Liver (tissue), 9 donors: ENCODE measurements around the gene ATOH8. TPM values are rescaled to one million over a fixed set of nuclear protein-coding genes. Genes with fewer than 3 reads are reported as not detected.

Source experiments
- DNase-seq: peaks from one replicate; pipeline ENCODE4 v3.0.0-alpha.2; 2017; ENCODE audit warnings: low spot score
- H3K27ac ChIP-seq, 2 donors: one replicate each; pipeline ENCODE4 v1.7.0; 2013; ENCODE audit warnings: inconsistent platforms in 2 of 2, low read length in 2 of 2, control low read depth in 1 of 2, low read depth in 1 of 2, mild to moderate bottlenecking in 1 of 2
- H3K27me3 ChIP-seq, 4 donors: one replicate each; pipeline versions ENCODE4 v1.6.1 to v1.7.0; 2013; ENCODE audit warnings: low read length in 3 of 4, inconsistent platforms in 1 of 4, mild to moderate bottlenecking in 1 of 4, moderate library complexity in 1 of 4; ENCODE audit not compliant: control insufficient read depth in 4 of 4, insufficient read depth in 4 of 4
- H3K36me3 ChIP-seq, 4 donors: one replicate each; pipeline versions ENCODE4 v1.6.1 to v1.7.0; 2013; ENCODE audit warnings: low read length in 3 of 4, mild to moderate bottlenecking in 3 of 4, low read depth in 1 of 4, moderate library complexity in 1 of 4; ENCODE audit not compliant: control insufficient read depth in 4 of 4, insufficient read depth in 3 of 4
- H3K4me1 ChIP-seq, 4 donors: one replicate each; pipeline versions ENCODE4 v1.6.1 to v1.7.0; 2013; ENCODE audit warnings: low read length in 3 of 4, mild to moderate bottlenecking in 3 of 4, moderate library complexity in 1 of 4; ENCODE audit not compliant: control insufficient read depth in 4 of 4, insufficient read depth in 4 of 4
- H3K4me3 ChIP-seq, 3 donors: one replicate each; pipeline versions ENCODE4 v1.6.1 to v1.7.0; 2013; ENCODE audit warnings: low read length in 3 of 3, control low read depth in 1 of 3, low read depth in 1 of 3, mild to moderate bottlenecking in 1 of 3
- H3K9ac ChIP-seq, 2 donors: one replicate each; pipeline ENCODE4 v1.7.0; 2013; ENCODE audit warnings: low read length in 2 of 2, mild to moderate bottlenecking in 2 of 2, moderate library complexity in 2 of 2, control low read depth in 1 of 2, low read depth in 1 of 2
- H3K9me3 ChIP-seq, 4 donors: one replicate each; pipeline versions ENCODE4 v1.6.1 to v1.7.0; 2013; ENCODE audit warnings: low read length in 3 of 4; ENCODE audit not compliant: control insufficient read depth in 4 of 4
- FOXA1 ChIP-seq: IDR thresholded peaks from 2 replicates; pipeline ENCODE4 v1.6.1; 2016; ENCODE audit warnings: antibody characterized with exemption
- FOXA2 ChIP-seq: IDR thresholded peaks from 2 replicates; pipeline ENCODE4 v1.6.1; 2016; ENCODE audit warnings: antibody characterized with exemption
- GABPA ChIP-seq, 2 donors: IDR thresholded peaks in 1 of 2; conservative IDR thresholded peaks in 1 of 2; 2 replicates each; pipeline ENCODE4 v1.6.1; 2016; ENCODE audit warnings: antibody characterized with exemption in 2 of 2, mild to moderate bottlenecking in 1 of 2, moderate library complexity in 1 of 2
- HNF4A ChIP-seq, 2 donors: conservative IDR thresholded peaks; 2 replicates each; pipeline ENCODE4 v1.6.1; 2016; ENCODE audit warnings: antibody characterized with exemption in 2 of 2, mild to moderate bottlenecking in 2 of 2
- RXRA ChIP-seq, 2 donors: IDR thresholded peaks; 2 replicates each; pipeline ENCODE4 v1.6.1; 2017 to 2018; ENCODE audit warnings: antibody characterized with exemption in 2 of 2, mild to moderate bottlenecking in 1 of 2
- SP1 ChIP-seq: IDR thresholded peaks from 2 replicates; pipeline ENCODE4 v1.6.1; 2018; ENCODE audit warnings: antibody characterized with exemption, mild to moderate bottlenecking
- ZBTB33 ChIP-seq: IDR thresholded peaks from 2 replicates; pipeline ENCODE4 v1.6.1; 2016; ENCODE audit warnings: antibody characterized with exemption
- WGBS: extraction: QIAGEN DNeasy Blood & Tissue Kit; methylation state at CpG from one replicate; pipeline ENCODE4 v1.1.7; 2013; 5-methylcytosine and 5-hydroxymethylcytosine counted together
- polyA plus RNA-seq, 2 donors: library from polyadenylated mRNA; stranded (reverse) in 1 of 2; unstranded in 1 of 2; fragments of 200-250 nt in 1 of 2; fragments of >200 nt in 1 of 2; fragmentation: Nextera tagmentation in 1 of 2; extraction: Ambion mirVana in 1 of 2; gene quantifications; one replicate each; pipeline versions ENCODE4 v1.2.1 to v1.2.3, GENCODE V29; 2013 to 2015
- total RNA-seq, 2 donors: library from RNA; depleted of rRNA; stranded (reverse); fragments of >200 nt; gene quantifications; one replicate each; pipeline ENCODE4 v1.2.3, GENCODE V29; 2014
- TF ChIP-seq, protein P1 (sequence below): IDR thresholded peaks from 2 replicates; pipeline ENCODE4 v1.6.1; 2016; ENCODE audit warnings: antibody characterized with exemption, mild to moderate bottlenecking
- TF ChIP-seq, protein P2 (sequence below): IDR thresholded peaks from 2 replicates; pipeline ENCODE4 v1.6.1; 2016; ENCODE audit warnings: antibody characterized with exemption
- donor health status: healthy.
- donor health status: healthy.
- donor health status: healthy.
- donor health status: healthy.
- donor health status: healthy.

Gene ATOH8
- total and polyA plus RNA-seq, 4 donors = 0.33 to 37.7 (median 26.8) TPM

GRCh38 chr2:85770369-85770768 lies 16.6 kb downstream of the ATOH8 start (continued):
- TF ChIP-seq, protein P1, sequence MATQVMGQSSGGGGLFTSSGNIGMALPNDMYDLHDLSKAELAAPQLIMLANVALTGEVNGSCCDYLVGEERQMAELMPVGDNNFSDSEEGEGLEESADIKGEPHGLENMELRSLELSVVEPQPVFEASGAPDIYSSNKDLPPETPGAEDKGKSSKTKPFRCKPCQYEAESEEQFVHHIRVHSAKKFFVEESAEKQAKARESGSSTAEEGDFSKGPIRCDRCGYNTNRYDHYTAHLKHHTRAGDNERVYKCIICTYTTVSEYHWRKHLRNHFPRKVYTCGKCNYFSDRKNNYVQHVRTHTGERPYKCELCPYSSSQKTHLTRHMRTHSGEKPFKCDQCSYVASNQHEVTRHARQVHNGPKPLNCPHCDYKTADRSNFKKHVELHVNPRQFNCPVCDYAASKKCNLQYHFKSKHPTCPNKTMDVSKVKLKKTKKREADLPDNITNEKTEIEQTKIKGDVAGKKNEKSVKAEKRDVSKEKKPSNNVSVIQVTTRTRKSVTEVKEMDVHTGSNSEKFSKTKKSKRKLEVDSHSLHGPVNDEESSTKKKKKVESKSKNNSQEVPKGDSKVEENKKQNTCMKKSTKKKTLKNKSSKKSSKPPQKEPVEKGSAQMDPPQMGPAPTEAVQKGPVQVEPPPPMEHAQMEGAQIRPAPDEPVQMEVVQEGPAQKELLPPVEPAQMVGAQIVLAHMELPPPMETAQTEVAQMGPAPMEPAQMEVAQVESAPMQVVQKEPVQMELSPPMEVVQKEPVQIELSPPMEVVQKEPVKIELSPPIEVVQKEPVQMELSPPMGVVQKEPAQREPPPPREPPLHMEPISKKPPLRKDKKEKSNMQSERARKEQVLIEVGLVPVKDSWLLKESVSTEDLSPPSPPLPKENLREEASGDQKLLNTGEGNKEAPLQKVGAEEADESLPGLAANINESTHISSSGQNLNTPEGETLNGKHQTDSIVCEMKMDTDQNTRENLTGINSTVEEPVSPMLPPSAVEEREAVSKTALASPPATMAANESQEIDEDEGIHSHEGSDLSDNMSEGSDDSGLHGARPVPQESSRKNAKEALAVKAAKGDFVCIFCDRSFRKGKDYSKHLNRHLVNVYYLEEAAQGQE = no peak
- TF ChIP-seq FOXA2 (no peak), GABPA (IDR thresholded peaks at IDR 0.05 in 1 of 2, conservative IDR thresholded peaks at IDR 0.05 in 1 of 2) (no peak), SP1 (no peak), FOXA1 (no peak)
- TF ChIP-seq, protein P2, sequence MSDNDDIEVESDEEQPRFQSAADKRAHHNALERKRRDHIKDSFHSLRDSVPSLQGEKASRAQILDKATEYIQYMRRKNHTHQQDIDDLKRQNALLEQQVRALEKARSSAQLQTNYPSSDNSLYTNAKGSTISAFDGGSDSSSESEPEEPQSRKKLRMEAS = no peak

DNA sequence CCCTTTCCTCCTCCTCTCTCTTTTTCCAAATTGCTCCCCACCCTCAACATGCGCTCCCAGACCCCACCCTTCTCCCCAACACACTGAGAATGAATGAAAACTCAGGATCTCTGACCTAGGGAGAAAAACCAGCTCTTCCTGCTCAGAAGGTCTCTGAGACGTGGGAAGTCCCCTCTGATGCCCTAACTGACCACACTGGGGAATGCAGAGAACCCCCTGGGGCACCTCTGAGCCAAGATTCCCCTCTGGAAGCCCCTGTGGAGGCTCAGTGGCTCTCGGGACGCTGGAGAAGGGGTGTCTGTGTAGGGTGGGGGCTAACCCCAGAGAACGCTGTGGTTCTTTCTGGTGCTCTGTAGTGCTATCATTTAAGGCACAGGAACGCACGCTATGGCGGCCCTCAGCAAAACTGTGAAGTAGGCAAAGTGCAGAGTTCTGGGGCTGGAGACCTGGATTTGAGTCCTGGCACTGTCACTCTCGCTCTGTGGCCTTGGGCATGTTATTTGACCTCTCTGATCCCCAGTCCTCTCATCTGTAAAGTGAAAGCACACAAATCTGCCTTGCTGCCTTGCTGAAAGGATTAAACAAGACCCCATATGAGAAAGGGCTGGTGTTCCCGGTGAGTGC lies 17.1 kb downstream of the ATOH8 start:
- H3K9ac ChIP-seq = peak overlapping the region in 1 of 2 donors; percentile 56
- peaks cover 0 to 2% (median 0%) of the 10 kb centered on the region in 4 donors for H3K36me3 ChIP-seq
- no peak for DNase-seq
- no peak overlapping the region for H3K4me3 ChIP-seq
- H3K9me3 ChIP-seq = no peaks in the 10 kb centered on the region
- TF ChIP-seq ZBTB33 (no peak), RXRA (IDR thresholded peaks at IDR 0.05) (no peak), HNF4A (conservative IDR thresholded peaks at IDR 0.05) (peak; percentile 54)
- peak overlapping the region; percentile 85 to 86 for H3K27ac ChIP-seq
- WGBS = 79% methylated on average over 10 of the region's 10 CpGs
- H3K4me1 ChIP-seq = peaks cover 42 to 71% (median 59%) of the 10 kb centered on the region in 4 donors
- no peaks in the 10 kb centered on the region for H3K27me3 ChIP-seq

- WGBS = 69% methylated on average over 4 of the region's 4 CpGs
- H3K4me3 ChIP-seq = no peak overlapping the region
- peak overlapping the region; percentile 85 to 86 for H3K27ac ChIP-seq
- no peaks in the 10 kb centered on the region for H3K27me3 ChIP-seq
- peak; percentile 6 for TF ChIP-seq FOXA2
- TF ChIP-seq, protein P1 = no peak
- peaks cover 37 to 76% (median 61%) of the 10 kb centered on the region in 4 donors for H3K4me1 ChIP-seq
- no peaks in the 10 kb centered on the region for H3K36me3 ChIP-seq
- H3K9me3 ChIP-seq = no peaks in the 10 kb centered on the region
- H3K9ac ChIP-seq = peak overlapping the region in 1 of 2 donors; percentile 56
- DNase-seq = no peak
Observed at GRCh38 chr2:85771486-85771885, 17.7 kb downstream of the ATOH8 start.
